CD4-positive, alpha-beta T cell (primary cell): Measurements from ENCODE around the gene TLNRD1. TPM values are rescaled to one million over a fixed set of nuclear protein-coding genes. Genes with fewer than 3 reads are reported as not detected.

Source experiments
- ATAC-seq: fragments of 200-7000 bp; cut with Tn5 transposase; one replicate; pipeline ENCODE4 v1.10.0; 2022; ENCODE audit warnings: mild to moderate bottlenecking; ENCODE audit not compliant: poor library complexity
- CTCF ChIA-PET: fragments of 350-600 bp; sonication (Branson Sonifier 250); formaldehyde crosslinking; loops from one replicate; lab custom pipeline; 2021; ENCODE audit warnings: antibody characterized with exemption, inconsistent platforms; lab: Charles Lee
- POLR2A ChIA-PET: fragments of 350-600 bp; sonication (Branson Sonifier 250); formaldehyde crosslinking; loops from one replicate; lab custom pipeline; 2021; ENCODE audit warnings: antibody characterized with exemption, inconsistent platforms; lab: Charles Lee
- DNase-seq, 14 experiments: peaks; one replicate each; pipeline ENCODE4 v3.0.0-alpha.2; 2013 to 2020; ENCODE audit warnings: mixed read lengths in 2 of 14
- H3K27ac ChIP-seq, 2 donors: one replicate each; pipeline versions ENCODE4 v1.5.1 to v1.7.0; 2013; ENCODE audit warnings: low read length in 2 of 2, low read depth in 1 of 2, mild to moderate bottlenecking in 1 of 2
- H3K27me3 ChIP-seq, 2 experiments: 1 replicate in 1 of 2; 2 replicates in 1 of 2; pipeline versions ENCODE4 v1.6.1 to v1.7.0; 2013; ENCODE audit warnings: low read length in 2 of 2, control low read depth in 1 of 2, mild to moderate bottlenecking in 1 of 2, moderate library complexity in 1 of 2; ENCODE audit not compliant: insufficient read depth in 2 of 2, control insufficient read depth in 1 of 2
- H3K36me3 ChIP-seq: one replicate; pipeline ENCODE4 v1.6.1; 2013; ENCODE audit warnings: low read length, control low read depth; ENCODE audit not compliant: insufficient read depth
- H3K4me1 ChIP-seq: one replicate; pipeline ENCODE4 v1.6.1; 2013; ENCODE audit warnings: low read length, control low read depth; ENCODE audit not compliant: insufficient read depth
- H3K4me3 ChIP-seq: one replicate; pipeline ENCODE4 v1.5.1; 2013; ENCODE audit warnings: mild to moderate bottlenecking, low read length, moderate library complexity
- H3K9me3 ChIP-seq, 2 experiments: 1 replicate in 1 of 2; 2 replicates in 1 of 2; pipeline versions ENCODE4 v1.6.1 to v1.7.0; 2013; ENCODE audit warnings: low read length in 2 of 2, mild to moderate bottlenecking in 2 of 2, control low read depth in 1 of 2, moderate library complexity in 1 of 2; ENCODE audit not compliant: control insufficient read depth in 1 of 2, insufficient read depth in 1 of 2
- H3K27ac Mint-ChIP-seq: one replicate; pipeline ENCODE4 v1.8.0; 2020; ENCODE audit warnings: mixed read lengths
- H3K27me3 Mint-ChIP-seq: one replicate; pipeline ENCODE4 v1.8.0; 2021; ENCODE audit warnings: mixed read lengths
- H3K36me3 Mint-ChIP-seq: one replicate; pipeline ENCODE4 v1.8.0; 2021; ENCODE audit warnings: low read depth, mixed read lengths
- H3K4me1 Mint-ChIP-seq: one replicate; pipeline ENCODE4 v1.8.0; 2021; ENCODE audit warnings: low read depth, mixed read lengths
- H3K4me3 Mint-ChIP-seq: one replicate; pipeline ENCODE4 v1.8.0; 2020; ENCODE audit warnings: mild to moderate bottlenecking, mixed read lengths
- H3K9me3 Mint-ChIP-seq: one replicate; pipeline ENCODE4 v1.8.0; 2020; ENCODE audit warnings: mixed read lengths
- intact Hi-C, 2 experiments: fragments of 100-400 bp; cut with DNase I in 1 of 2; cut with micrococcal nuclease in 1 of 2; formaldehyde crosslinking; loops; one replicate each; pipeline versions ENCODE4 v1.15.1 to v1.9.0; 2023 to 2025; cut with DNase I, micrococcal nuclease
- total RNA-seq, 174 experiments: library from RNA in 2 of 174; stranded (reverse) in 2 of 174; gene quantifications; one replicate each; pipeline ENCODE4 v1.2.3 and lab custom pipeline; 2021 to 2026
- TF ChIP-seq, protein P1 (sequence below): fragments of 200-600 bp; IDR thresholded peaks from one replicate; pipeline ENCODE4 v1.8.0; 2022; ENCODE audit warnings: antibody characterized with exemption, mild to moderate bottlenecking

Gene TLNRD1
- total RNA-seq, 2 experiments from 2014 or later, result 10.5 to 12.3 TPM

- no peaks in the 10 kb centered on the region for H3K9me3 Mint-ChIP-seq
- ChIA-PET POLR2A (interaction anchor here (0.9 to 5.0 kb wide), 3 partner anchors 8 to 21 kb away, joined by 4 to 70 read pairs (median 4); partner anchors contain the start of gene TLNRD1), CTCF (interaction anchor here (1.4 to 3.9 kb wide), 2 partner anchors 10 to 13 kb away, joined by 6 to 15 read pairs; partner anchors contain the start of gene TLNRD1)
- H3K27ac Mint-ChIP-seq, result peak overlapping the region; percentile 35
- DNase-seq, result no peak
- no peak for ATAC-seq
- Histone ChIP-seq H3K27ac (no peak overlapping the region), H3K9me3 (no peaks in the 10 kb centered on the region), H3K4me1 (peaks cover 34% of the 10 kb centered on the region), H3K27me3 (no peaks in the 10 kb centered on the region), H3K36me3 (peaks cover 8% of the 10 kb centered on the region), H3K4me3 (no peak overlapping the region)
- intact Hi-C loops, result loop anchor here in 1 of 2 experiments (1.0 to 10.0 kb wide), 6 partner anchors 7 to 936 kb away; partner anchors contain the start of genes ABHD17C, FAH and ZFAND6
- H3K27me3 Mint-ChIP-seq, result no peaks in the 10 kb centered on the region
- peaks cover 66% of the 10 kb centered on the region for H3K4me1 Mint-ChIP-seq
- H3K36me3 Mint-ChIP-seq, result peaks cover 21% of the 10 kb centered on the region
- TF ChIP-seq, protein P1, sequence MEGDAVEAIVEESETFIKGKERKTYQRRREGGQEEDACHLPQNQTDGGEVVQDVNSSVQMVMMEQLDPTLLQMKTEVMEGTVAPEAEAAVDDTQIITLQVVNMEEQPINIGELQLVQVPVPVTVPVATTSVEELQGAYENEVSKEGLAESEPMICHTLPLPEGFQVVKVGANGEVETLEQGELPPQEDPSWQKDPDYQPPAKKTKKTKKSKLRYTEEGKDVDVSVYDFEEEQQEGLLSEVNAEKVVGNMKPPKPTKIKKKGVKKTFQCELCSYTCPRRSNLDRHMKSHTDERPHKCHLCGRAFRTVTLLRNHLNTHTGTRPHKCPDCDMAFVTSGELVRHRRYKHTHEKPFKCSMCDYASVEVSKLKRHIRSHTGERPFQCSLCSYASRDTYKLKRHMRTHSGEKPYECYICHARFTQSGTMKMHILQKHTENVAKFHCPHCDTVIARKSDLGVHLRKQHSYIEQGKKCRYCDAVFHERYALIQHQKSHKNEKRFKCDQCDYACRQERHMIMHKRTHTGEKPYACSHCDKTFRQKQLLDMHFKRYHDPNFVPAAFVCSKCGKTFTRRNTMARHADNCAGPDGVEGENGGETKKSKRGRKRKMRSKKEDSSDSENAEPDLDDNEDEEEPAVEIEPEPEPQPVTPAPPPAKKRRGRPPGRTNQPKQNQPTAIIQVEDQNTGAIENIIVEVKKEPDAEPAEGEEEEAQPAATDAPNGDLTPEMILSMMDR, result no peak
- H3K4me3 Mint-ChIP-seq, result peak overlapping the region; percentile 95
Measured at GRCh38 chr15:80990955-80991354, 9.8 kb upstream of the TLNRD1 start.

GRCh38 chr15:80991421-80991820 lies 9.3 kb upstream of the TLNRD1 start:
- H3K27ac ChIP-seq, result no peak overlapping the region
- Mint-ChIP-seq H3K27me3 (no peaks in the 10 kb centered on the region), H3K4me1 (peaks cover 63% of the 10 kb centered on the region), H3K36me3 (peaks cover 17% of the 10 kb centered on the region), H3K27ac (peak overlapping the region; percentile 35), H3K9me3 (no peaks in the 10 kb centered on the region), H3K4me3 (peak overlapping the region; percentile 95)
- no peaks in the 10 kb centered on the region for H3K27me3 ChIP-seq
- ChIA-PET CTCF (interaction anchor here (1.1 to 3.9 kb wide), 3 partner anchors 10 to 17 kb away, joined by 3 to 15 read pairs (median 6); partner anchors contain the start of gene TLNRD1), POLR2A (interaction anchor here (0.9 to 5.0 kb wide), 3 partner anchors 9 to 21 kb away, joined by 4 to 70 read pairs (median 4); partner anchors contain the start of gene TLNRD1)
- no peak for ATAC-seq
- peaks cover 6% of the 10 kb centered on the region for H3K36me3 ChIP-seq
- intact Hi-C loops, result loop anchor here in 1 of 2 experiments (5.0 to 10.0 kb wide), 5 partner anchors 297 to 937 kb away; partner anchors contain the start of genes ABHD17C, FAH and ZFAND6
- H3K4me1 ChIP-seq, result peaks cover 34% of the 10 kb centered on the region
- H3K4me3 ChIP-seq, result no peak overlapping the region
- DNase-seq, result peak in 7 of 14 experiments; percentile 18 to 50 (median 46)
- TF ChIP-seq, protein P1, result no peak
- H3K9me3 ChIP-seq, result no peaks in the 10 kb centered on the region

GRCh38 chr15:80992006-80992405 lies 8.7 kb upstream of the TLNRD1 start:
- Histone ChIP-seq H3K27me3 (no peaks in the 10 kb centered on the region), H3K4me1 (peaks cover 31% of the 10 kb centered on the region), H3K27ac (no peak overlapping the region), H3K36me3 (no peaks in the 10 kb centered on the region), H3K9me3 (peaks cover 0 to 5% of the 10 kb centered on the region in 2 experiments), H3K4me3 (no peak overlapping the region)
- Mint-ChIP-seq H3K27me3 (no peaks in the 10 kb centered on the region), H3K36me3 (peaks cover 12% of the 10 kb centered on the region), H3K4me3 (no peak overlapping the region), H3K27ac (peak overlapping the region; percentile 35), H3K9me3 (no peaks in the 10 kb centered on the region), H3K4me1 (peaks cover 58% of the 10 kb centered on the region)
- TF ChIP-seq, protein P1, result no peak
- ChIA-PET CTCF (interaction anchor here (1.1 to 3.9 kb wide), 3 partner anchors 9 to 17 kb away, joined by 3 to 15 read pairs (median 6); partner anchors contain the start of gene TLNRD1), POLR2A (interaction anchor here (0.9 to 5.0 kb wide), 3 partner anchors 9 to 22 kb away, joined by 4 to 70 read pairs (median 4); partner anchors contain the start of gene TLNRD1)
- DNase-seq (no peak), ATAC-seq (no peak)
- intact Hi-C loops, result loop anchor here in 1 of 2 experiments (5.0 to 10.0 kb wide), 5 partner anchors 297 to 937 kb away; partner anchors contain the start of genes ABHD17C, FAH and ZFAND6
